ENCODE results near the gene CCDC171.
"Not testable (repeated sequence)": the region's sequence is repeated elsewhere in the genome, so short reads cannot be mapped to it uniquely, and the experiment has no call there.

Gene CCDC171

DNA sequence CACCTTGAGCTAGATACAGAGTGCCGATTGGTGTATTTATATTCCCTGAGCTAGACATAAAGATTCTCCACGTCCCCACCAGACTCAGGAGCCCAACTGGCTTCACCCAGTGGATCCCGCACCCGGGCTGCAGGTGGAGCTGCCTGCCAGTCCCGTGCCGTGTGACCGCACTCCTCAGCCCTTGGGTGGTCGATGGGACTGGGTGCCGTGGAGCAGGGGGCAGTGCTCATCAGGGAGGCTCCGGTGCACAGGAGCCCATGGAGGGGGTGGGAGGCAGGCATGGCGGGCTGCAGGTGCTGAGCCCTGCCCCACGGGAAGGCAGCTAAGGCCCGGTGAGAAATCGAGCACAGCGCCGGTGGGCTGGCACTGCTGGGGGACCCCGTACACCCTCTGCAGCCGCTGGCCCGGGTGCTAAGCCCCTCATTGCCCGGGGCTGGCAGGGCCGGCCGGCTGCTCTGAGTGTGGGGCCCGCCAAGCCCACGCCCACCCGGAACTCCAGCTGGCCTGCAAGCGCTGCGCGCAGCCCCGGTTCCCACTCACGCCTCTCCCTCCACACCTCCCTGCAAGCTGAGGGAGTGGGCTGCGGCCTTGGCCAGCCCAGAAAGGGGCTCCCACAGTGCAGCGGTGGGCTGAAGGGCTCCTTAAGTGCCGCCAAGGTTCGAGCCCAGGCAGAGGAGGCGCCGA lies 147.2 kb downstream of the CCDC171 start:
- not testable (repeated sequence) for DNase-seq

DNA sequence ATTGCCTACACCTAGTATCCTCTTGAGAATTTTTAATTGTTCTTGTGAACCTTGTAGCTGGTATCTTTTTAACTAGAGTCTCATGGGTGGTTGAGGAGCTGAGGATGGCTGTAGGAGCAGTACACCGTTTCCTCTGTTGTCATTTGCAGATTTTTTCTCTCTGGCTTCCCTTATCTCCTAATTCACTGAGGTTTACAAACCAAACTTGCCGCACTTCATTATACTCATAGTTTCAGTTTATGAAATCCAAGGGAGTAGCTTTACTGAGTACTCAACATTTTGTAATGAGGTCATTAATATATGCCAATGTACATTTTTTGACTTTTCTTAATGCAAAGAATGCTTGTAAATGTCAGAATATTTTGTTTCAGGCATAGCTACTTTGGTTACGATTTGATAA lies 154.2 kb downstream of the CCDC171 start:
- DNase-seq = no peak

DNA sequence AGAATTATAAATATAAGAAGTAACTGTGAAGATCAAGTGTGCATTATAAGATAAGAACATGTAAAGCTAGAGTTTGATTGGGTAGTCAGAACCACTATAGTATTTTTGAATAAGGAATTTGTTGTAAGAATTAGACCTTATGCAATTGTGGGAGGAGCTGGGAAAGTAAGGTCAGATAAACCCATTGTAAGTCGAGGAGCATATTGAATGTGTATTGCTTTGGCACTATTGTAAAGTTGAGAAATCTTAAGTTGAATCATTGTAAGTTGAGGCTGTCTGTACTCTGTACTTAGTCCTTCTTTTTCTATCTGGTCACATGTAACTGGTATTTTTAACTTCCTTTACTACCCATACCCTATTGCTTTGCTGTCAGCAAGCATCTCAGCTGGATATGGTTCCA lies 158.7 kb downstream of the CCDC171 start:
- no peak for DNase-seq

DNA sequence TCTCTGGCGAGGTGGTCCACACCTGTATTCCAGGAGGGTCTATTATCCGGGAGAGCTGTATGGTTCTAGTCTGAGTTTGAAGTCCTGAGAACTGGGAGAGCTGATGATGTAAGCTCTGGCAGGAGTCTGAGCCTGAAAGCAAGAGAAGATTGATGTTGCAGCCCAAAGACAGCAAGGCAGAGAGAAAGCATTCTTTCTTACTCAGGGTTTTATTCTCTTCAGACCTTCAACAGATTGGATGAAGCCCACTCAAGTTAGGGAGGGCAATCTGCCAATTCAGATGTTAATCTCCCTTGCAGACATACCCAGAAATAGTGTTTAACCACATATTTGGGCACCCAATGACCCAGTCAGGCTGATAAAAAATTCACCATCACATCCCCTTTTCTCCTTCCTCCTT lies 159.1 kb downstream of the CCDC171 start:
- no peak for DNase-seq

DNA sequence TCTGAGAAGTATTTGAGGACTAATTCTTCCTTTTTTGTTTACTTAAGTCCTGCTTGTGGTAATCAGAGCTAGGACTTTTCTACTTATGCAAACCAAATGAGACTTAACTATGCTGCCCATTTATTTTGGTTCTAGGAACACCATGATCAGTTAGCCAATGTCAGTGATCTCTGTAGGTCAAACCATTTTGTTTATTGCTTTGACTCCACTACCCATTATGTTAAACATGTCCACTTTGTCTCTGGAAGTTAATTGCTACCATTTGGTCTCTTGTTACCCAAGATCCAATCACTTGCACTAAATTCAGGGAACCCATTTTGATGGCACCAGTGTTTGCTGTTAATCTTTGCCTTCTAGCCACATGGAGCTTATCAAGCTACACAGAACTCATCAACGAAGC lies 161.9 kb downstream of the CCDC171 start:
- DNase-seq = no peak

DNA sequence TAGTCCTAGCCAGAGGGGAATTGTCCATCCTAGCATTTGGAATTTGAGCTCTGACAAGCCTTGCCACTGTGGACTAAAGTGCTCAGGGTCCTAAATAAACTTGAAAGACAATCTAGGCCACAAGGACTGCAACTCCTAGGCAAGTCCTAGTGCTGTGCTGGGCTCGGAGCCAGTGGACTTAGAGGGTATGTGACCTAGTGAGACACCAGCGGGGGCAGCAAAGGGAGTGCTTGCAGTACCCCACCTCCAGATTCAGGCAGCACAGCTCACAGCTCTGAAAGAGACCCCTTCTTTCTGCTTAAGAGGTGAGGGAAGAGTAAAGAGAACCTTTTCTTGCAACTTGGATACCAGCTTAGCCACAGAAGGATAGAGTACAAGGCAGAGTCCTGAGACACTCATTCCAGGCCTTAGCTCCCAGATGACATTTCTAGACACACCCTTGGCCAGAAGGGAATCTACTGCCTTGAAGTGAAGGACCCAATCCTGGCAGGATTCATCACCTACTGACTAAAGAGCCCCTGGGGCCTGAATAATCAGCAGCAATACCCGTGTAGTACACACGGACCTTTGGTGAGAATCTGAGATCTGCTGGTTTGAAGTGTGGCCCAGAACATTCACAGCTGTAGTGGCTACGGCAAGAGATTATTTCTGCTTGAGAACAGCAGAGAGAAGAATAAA lies 164.6 kb downstream of the CCDC171 start:
- no peak for DNase-seq

DNA sequence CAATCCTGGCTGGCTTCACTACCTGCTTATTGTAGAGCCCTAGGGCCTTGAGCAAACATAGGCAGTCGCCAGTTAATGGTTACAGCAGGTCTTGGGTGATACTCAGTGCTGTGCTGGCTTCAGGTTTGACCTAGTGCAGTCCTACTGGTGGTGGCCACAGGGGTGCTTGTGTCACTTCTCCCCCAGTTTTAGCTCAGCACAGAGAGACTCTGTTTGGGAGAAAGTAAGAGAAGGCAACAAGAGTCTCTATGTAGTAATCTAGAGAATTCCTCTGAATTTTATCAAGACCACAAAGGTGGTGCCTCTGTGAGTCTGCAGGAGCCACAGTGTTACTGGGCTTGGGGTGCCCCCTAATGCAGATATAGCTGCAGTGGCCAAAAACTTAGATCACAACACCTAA lies 165.6 kb downstream of the CCDC171 start:
- DNase-seq = no peak

DNA sequence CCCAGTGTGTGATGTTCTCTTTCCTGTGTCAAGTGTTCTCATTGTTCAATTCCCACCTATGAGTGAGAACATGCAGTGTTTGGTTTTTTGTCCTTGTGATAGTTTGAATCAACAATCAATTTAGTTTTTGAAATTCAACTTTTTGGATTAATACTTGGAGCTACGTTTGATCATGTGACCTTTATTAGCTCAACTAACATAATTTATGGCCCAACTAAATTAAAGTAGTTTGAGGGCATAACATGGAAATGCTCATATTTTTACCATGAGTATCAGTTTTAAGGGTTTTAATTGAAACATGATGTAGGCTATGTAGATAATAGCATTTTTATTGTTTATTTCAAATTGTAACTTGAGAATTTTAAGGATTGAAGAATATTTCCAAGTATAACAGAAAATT lies 168.0 kb downstream of the CCDC171 start:
- DNase-seq = no peak

DNA sequence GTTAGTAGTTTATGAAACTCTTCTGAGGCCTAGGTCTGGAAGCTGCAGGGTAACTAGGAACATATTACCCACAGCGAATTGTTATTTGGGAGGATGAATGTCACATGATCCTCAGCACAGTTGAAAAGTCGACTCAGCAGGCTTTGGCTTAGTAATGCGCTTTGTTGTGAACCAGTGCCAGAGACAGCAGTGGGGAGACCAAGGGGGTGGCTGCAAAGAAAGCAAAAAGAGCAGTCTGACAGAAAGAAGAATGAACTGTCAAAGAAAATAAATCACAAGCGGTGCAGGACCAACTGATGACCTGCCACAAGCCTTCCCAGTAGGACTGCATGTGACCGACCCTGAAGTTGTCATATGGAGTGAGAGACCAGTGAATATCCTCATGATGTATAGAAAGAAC lies 170.0 kb downstream of the CCDC171 start:
- no peak for DNase-seq

DNA sequence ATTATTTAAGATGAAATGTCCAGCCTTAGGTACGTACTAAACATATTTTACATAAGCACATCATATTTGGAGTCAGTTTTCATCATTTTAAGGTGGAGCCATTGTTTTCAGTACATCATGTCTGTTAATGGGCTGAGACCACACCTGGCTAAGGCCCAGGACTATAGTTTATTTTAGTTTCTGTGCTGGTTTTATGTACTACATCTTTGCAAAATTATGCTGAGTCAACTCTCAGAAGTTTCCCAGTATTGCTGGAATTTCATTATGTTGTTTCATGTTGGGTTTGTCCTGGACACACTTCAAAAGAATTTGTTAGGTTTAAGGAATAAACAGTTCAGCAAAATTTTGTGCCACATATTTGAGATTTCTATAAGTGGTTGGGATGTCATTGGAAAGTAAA lies 171.2 kb downstream of the CCDC171 start:
- no peak for DNase-seq

DNA sequence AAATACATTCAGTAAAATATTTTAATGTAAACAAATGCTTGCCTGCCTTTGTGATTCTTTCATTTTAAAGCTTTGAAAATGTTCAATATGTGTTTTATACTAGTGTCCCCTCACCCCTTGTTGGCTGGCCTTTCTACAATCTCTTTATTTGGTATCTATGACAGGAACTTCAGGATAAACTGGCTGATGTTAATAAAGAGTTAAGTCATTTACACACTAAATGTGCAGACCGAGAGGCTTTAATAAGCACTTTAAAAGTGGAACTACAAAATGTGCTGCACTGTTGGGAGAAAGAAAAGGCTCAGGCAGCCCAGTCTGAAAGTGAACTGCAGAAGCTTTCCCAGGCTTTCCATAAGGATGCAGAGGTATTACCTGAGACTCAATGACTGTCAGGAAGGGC lies 171.8 kb downstream of the CCDC171 start:
- DNase-seq = no peak

DNA sequence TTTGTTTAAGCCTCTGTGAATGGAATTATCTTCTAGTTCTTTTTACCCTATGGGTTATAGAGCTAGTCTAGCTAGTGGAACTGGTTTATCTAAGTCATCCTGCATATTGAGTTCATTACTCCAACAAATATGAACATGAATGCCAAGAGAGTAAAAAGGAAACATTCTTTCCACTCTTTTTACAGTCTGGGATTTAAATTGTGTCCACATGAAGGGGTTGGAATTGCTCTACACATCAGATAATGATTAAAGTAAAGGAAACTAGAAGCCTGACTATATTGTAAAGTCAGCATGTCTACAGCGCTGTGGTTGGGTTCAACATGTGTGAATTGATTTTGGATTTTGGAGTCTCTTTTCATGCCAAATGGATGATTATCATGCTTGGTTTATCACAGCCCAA lies 173.1 kb downstream of the CCDC171 start:
- no peak for DNase-seq

DNA sequence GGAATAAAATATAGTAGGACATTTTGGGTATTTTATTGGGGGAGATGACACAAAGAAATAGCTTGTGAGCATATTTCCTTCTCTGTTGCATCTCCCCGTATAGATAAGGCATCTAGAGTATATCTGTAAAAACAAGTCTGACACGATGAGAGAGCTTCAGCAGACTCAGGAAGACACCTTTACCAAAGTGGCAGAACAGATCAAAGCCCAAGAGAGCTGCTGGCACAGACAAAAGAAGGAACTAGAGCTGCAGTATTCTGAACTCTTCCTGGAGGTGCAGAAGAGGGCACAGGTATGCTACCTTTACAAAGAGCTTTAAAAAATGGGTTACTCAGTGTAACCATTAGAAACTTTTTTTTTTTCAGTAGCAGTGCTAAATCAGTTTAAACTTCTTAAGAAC lies 176.7 kb downstream of the CCDC171 start:
- no peak for DNase-seq

DNA sequence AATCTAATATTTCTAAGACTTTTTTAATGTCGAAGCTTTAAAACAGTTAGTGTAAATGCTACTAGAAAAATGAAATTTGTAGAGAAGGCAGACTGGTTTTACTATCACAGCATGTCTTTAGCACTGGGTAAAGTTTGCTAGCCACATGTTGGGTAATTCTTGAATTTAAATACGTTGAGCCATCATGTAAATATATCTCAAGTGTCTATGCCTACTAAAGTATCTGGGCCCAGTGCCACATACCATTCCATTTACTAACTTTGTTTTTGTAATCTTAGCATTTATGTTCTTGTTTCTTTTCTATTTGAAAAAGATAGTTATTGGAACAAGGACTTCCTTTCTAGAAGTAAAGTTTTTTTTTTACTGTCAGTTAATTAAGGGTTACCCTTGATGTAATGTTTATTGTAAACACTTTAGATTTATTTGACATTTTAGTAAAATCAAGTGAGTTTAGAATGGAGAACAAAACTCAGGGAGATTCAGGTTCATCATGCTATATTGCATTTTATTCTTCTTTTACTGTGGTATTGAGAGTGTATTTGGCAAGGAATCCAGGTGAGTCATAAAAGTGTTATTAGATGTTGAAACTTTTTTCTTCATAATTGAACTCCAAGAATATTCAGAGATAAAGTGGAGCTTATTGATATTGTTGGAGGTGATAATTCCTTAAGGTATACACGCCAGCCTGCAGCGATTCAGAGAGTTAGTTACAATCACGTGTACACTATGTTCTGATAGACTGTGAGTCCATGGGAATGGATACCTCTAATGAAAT lies 182.4 kb downstream of the CCDC171 start:
- peak; percentile 23 for DNase-seq

DNA sequence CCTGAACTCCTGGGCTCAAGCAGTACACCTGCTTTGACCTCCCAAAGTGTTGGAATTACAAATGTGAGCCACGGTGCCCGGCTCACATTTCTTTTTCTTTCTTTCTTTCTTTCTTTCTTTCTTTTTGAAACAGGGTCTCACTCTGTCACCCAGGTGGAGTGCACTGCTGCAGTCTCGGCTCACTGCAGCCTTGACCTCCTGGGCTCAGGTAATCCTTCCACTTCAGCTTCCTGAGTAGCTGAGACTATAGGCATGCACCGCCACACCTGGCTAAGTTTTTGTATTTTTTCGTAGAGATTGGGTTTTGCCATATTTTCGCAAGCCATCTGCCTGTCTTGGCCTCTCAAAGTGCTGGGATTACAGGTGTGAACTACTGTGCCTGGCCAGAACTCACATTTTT lies 183.7 kb downstream of the CCDC171 start:
- no peak for DNase-seq

DNA sequence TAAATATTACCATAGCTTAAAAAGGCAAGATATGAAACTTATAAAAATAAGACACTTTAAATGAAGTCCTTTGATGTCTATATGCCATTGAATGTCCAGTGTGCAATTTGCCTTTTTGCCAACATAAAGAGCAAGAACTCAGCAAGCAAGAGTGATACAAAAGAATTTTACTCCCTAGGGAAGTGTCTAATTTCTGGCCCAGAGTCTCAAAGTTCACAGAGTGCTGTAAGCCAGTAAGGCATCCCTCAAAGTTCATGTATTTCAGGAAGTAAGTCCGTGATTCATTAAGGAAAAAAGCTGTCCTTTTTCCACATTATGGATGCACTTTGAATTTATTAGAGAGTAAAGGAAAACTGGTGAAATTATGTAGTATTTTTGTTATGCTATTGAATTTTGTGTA lies 185.2 kb downstream of the CCDC171 start:
- DNase-seq = no peak

DNA sequence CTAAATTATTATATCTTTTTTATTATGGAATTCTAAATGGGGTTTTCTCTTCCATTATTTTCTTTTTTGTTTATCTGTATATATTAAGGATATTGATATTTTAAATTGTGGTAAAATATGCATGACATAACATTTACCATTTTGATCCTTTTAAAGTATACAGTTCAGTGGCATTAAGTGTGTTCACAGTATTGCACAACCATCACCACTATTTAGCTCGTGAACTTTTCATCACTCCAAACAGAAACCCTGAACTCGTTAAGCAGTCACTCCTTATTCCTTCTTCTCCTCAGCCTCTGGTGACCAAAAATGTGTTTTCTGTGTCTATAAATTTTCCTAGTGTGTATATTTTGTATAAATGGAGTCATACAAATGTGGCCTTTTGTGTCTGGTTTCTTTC lies 188.2 kb downstream of the CCDC171 start:
- no peak for DNase-seq

DNA sequence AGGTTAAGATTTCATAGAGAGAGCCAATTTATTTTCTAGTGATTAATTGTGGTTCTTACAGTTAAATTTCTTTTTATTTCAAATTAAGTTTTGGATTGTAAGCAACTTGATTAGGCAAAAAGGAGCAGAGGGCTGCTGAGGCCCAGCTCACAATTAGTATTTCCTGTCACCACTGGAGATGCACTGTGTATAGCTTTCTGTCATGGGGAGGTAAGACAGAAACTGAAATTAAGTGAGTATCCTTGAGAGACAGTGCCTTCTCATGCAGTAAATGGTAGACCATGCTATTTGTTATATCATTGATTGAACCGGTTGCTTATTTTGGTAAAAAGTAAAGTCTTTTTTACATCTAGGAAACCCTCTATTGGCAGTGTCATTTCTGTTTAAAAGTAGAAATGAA lies 190.7 kb downstream of the CCDC171 start:
- no peak for DNase-seq

DNA sequence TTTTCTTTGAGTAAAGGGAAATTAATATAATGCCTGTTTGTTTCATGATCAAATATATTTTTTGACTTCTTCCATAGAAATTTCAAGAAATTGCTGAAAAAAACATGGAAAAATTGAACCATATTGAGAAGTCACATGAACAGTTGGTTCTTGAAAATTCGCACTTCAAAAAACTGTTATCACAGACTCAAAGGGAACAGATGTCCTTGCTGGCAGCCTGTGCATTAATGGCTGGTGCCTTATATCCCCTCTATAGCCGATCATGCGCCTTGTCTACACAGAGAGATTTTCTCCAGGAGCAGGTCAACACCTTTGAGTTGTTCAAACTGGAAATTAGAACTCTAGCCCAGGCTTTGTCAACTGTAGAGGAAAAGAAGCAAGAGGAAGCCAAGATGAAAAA lies 191.4 kb downstream of the CCDC171 start:
- DNase-seq = no peak

DNA sequence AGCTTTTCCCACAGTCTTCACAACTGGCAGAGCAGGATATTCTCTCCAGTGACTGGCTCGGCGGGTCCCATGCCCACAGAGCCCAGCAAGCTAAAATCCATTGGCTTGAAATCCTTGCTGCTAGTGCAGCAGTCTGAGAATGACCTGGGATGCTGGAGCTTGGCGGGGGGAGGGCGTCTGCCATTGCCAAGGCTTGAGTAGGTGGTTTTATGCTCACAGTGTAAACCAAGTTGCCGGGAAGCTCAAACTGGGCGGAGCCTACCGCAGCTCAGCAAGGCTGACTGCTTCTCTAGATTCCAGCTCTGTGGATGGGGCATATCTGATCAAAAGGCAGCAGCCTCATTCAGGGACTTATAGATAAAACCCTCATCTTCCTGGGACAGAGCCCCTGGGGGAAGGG lies 194.1 kb downstream of the CCDC171 start:
- no peak for DNase-seq

DNA sequence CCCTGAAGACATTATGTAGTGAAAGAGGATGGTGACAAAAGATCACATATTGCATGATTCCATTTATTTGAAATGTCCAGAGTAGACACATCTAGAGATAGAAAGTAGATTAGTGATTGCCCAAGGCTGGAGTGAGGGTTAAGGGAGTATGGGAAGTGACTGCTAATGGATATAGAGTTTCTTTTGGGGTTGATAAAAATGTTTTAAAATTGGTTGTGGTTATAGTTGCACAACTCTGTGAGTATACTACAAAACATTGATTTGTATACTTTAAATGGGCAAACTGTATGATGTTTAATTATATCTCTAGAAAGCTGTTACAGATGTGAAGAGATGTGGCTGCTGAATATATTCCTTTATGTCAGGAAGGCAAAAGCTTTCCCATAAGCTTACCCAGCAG lies 202.8 kb downstream of the CCDC171 start:
- DNase-seq = no peak

DNA sequence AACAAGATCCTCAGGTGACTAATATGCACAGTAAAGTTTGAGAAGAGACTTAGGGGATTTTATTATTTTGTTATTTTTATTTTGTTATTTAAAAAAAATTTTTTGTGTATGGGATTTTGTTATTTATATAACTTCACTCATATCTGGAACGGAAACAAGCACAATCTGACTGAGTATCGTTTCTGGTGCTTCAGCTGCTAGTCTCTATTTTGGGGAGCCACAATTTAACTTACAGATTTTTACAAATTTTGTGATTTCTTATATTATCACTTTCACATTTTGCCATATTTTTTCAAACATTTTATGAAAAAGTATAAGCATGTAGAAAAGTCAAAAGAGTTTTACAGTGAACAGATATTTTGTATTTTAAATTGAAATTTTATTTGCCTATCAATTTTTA lies 208.7 kb downstream of the CCDC171 start:
- no peak for DNase-seq

DNA sequence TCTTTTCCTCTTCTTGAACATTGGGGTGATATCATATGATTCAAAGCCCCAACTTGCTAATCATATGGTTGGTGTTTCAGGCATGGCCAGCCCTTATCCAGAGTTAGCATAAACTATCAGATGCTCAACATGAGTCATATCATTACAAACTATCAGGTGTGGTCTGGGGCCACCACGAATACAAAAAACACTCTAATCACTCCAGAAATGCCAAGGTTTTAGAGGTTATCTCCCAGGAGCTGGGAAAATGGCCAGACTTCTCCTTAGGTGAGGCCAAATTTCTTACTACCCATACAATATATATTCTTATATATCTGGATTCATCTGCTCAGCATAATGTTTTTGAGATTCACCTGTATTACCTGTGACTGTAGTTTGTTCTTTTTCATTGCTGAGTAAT lies 210.5 kb downstream of the CCDC171 start:
- DNase-seq = no peak

DNA sequence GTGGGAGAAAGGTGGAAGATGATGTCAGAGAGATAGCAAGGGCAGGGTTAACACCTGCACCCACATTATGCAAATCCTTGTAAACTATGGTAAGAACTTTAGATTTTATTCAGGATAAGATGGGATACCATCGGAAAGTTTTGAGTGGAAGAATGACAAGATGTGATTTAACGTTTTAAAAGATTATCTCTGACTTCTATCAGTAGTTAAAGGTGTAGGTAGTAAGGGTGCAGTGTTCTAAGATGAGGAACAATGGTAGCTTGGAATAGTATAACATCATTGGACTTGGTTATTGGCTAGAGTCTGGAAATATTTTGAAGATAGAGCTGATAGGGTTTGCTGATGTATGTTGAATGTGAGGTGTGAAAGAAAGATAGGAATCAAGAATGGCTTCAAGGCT lies 211.3 kb downstream of the CCDC171 start:
- DNase-seq = no peak

All from T1000 (cell line).